GM13976 (cell line): ENCODE results near the gene MAFB.
"Not testable (repeated sequence)": the region's sequence is repeated elsewhere in the genome, so short reads cannot be mapped to it uniquely, and the experiment has no call there.

Experiments used
- DNase-seq: peaks from one replicate; pipeline ENCODE4 v3.0.0; 2012; ENCODE audit warnings: low spot score
- CTCF ChIP-seq: IDR thresholded peaks from 2 replicates; pipeline ENCODE4 v1.5.1; 2012; ENCODE audit warnings: borderline replicate concordance, mild to moderate bottlenecking; ENCODE audit not compliant: insufficient read depth; ENCODE audit errors: extremely low read depth, missing control alignments, control extremely low read depth
- in situ Hi-C: fragments of 300-500 bp; cut with MboI; formaldehyde crosslinking; loops from one replicate; pipeline ENCODE4 v1.12.0; 2022; ENCODE audit warnings: low sequenced_read_pairs, mixed read lengths, inconsistent platforms; ENCODE audit not compliant: unreplicated experiment

The MAFB gene

GRCh38 chr20:40689100-40689942 lies at the start of gene MAFB:
MAFB (minus strand) TSS chr20:40689236; CDS start chr20:40688850, 386 bp downstream.
- DNase-seq = peak; percentile 81
- in situ Hi-C loops = loop anchor here (10.0 to 25.0 kb wide), 4 partner anchors 427 to 1427 kb away; no protein-coding TSS in a partner anchor
- TF ChIP-seq CTCF = no peak

GRCh38 chr20:40736468-40736867 lies 47.4 kb upstream of the MAFB start:
- DNase-seq, in situ Hi-C loops: not testable (repeated sequence)

GRCh38 chr20:40728996-40729395 lies 40.0 kb upstream of the MAFB start:
- DNase-seq = no peak
- no peak for TF ChIP-seq CTCF
- in situ Hi-C loops = no loop called here

- in situ Hi-C loops = no loop called here
- no peak for TF ChIP-seq CTCF
- no peak for DNase-seq
Measured at GRCh38 chr20:40728470-40728869, 39.4 kb upstream of the MAFB start.

- no peak for TF ChIP-seq CTCF
- in situ Hi-C loops = no loop called here
- DNase-seq = no peak
Measured at GRCh38 chr20:40727960-40728359, 38.9 kb upstream of the MAFB start.

- TF ChIP-seq CTCF = no peak
- in situ Hi-C loops = no loop called here
- no peak for DNase-seq
Measured at GRCh38 chr20:40726776-40727175, 37.7 kb upstream of the MAFB start.

- no peak for TF ChIP-seq CTCF
- in situ Hi-C loops = no loop called here
- DNase-seq = no peak
Measured at GRCh38 chr20:40724566-40724965, 35.5 kb upstream of the MAFB start.
